ENCODE results near the gene MED26. TPM values are rescaled to one million over a fixed set of nuclear protein-coding genes. Genes with fewer than 3 reads are reported as not detected.
"Not testable (repeated sequence)": the region's sequence is repeated elsewhere in the genome, so short reads cannot be mapped to it uniquely, and the experiment has no call there.

The MED26 gene
- total and polyA plus RNA-seq, 2 experiments from 2014 or later, result 7.4 to 15.4 TPM

- ATAC-seq; DNase-seq (ENCODE audit: low spot score); H3K27ac ChIP-seq (ENCODE audit: low read depth); H3K9me2 ChIP-seq (ENCODE audit: insufficient read depth); H3K36me3 Mint-ChIP-seq (ENCODE audit: low read depth); H3K27me3 ChIP-seq (ENCODE audit: insufficient read depth); H4K20me1 ChIP-seq (replicated peaks; ENCODE audit: insufficient read depth); H3K79me2 ChIP-seq (replicated peaks; ENCODE audit: insufficient read depth); H3K4me3 ChIP-seq; H3K4me1 Mint-ChIP-seq; H3K4me2 ChIP-seq; H3K36me3 ChIP-seq (ENCODE audit: insufficient read depth); H2AFZ ChIP-seq; H3K4me1 ChIP-seq (ENCODE audit: insufficient read depth); H3K4me3 Mint-ChIP-seq; H3F3A ChIP-seq (replicated peaks; ENCODE audit: low read depth); H3K27ac Mint-ChIP-seq; H3K27me3 Mint-ChIP-seq (ENCODE audit: insufficient read depth, low read depth, poor library complexity); H3K9me3 Mint-ChIP-seq: not testable (repeated sequence)
Measured at GRCh38 chr19:16673839-16674238, 45.8 kb upstream of the MED26 start.

- Histone ChIP-seq H4K20me1 (replicated peaks; ENCODE audit: insufficient read depth) (peaks cover 6% of the 10 kb centered on the region; the same call in 1 of the 2 replicates), H3K79me2 (replicated peaks; ENCODE audit: insufficient read depth) (0 out of 2 replicates have a peak, but pooled peaks cover 2% of the 10 kb centered on the region), H3K27ac (ENCODE audit: low read depth) (no peak overlapping the region), H2AFZ (no peak overlapping the region), H3K4me2 (no peak overlapping the region), H3K4me1 (ENCODE audit: insufficient read depth) (no peaks in the 10 kb centered on the region), H3K4me3 (no peak overlapping the region), H3F3A (replicated peaks; ENCODE audit: low read depth) (no peaks in the 10 kb centered on the region), H3K27me3 (ENCODE audit: insufficient read depth) (no peaks in the 10 kb centered on the region), H3K36me3 (ENCODE audit: insufficient read depth) (no peaks in the 10 kb centered on the region), H3K9me2 (ENCODE audit: insufficient read depth) (no peaks in the 10 kb centered on the region)
- Mint-ChIP-seq H3K4me1 (no peaks in the 10 kb centered on the region), H3K4me3 (no peak overlapping the region), H3K36me3 (ENCODE audit: low read depth) (no peaks in the 10 kb centered on the region), H3K9me3 (no peaks in the 10 kb centered on the region), H3K27me3 (ENCODE audit: insufficient read depth, low read depth, poor library complexity) (no peaks in the 10 kb centered on the region), H3K27ac (no peak overlapping the region)
- no peak for DNase-seq (ENCODE audit: low spot score)
- no peak for ATAC-seq
- TF ChIP-seq ETS1 (IDR thresholded peaks at IDR 0.05), result no peak
- TF ChIP-seq ZNF462 (CRISPR knock-in tag; IDR thresholded peaks at IDR 0.05), result no peak
- no peak for TF ChIP-seq POLR2AphosphoS5 (IDR thresholded peaks at IDR 0.05; ENCODE audit: low read depth)
- no peak for TF ChIP-seq CTCF (conservative IDR thresholded peaks at IDR 0.05; ENCODE audit: low read depth in 2 of 2)
- no peak for TF ChIP-seq ZNF331 (CRISPR knock-in tag; IDR thresholded peaks at IDR 0.05; ENCODE audit: low read depth)
- TF ChIP-seq ZNF114 (CRISPR knock-in tag; IDR thresholded peaks at IDR 0.05), result no peak
- no peak for TF ChIP-seq EZH2phosphoT487 (IDR thresholded peaks at IDR 0.05; ENCODE audit: unreplicated experiment)
- no peak for TF ChIP-seq CREB1 (CRISPR knock-in tag; IDR thresholded peaks at IDR 0.05; ENCODE audit: low read depth)
- TF ChIP-seq NANOG (IDR thresholded peaks at IDR 0.05; ENCODE audit: borderline replicate concordance), result no peak
- no peak for TF ChIP-seq STAT1 (IDR thresholded peaks at IDR 0.05; ENCODE audit: unreplicated experiment)
Measured at GRCh38 chr19:16673231-16673630, 45.2 kb upstream of the MED26 start.
